Stimulated activated CD4-positive, alpha-beta T cell treated with anti-CD3 and anti-CD28 coated beads, Interleukin-4, amount 100 ng/mL, for 48 hours (primary cell): ENCODE data around the gene GPATCH2L.

Source experiments
- DNase-seq, 2 donors: peaks; one replicate each; pipeline ENCODE4 v3.0.0-alpha.2; 2020; ENCODE audit warnings: low read depth in 2 of 2

GPATCH2L gene

GRCh38 chr14:76196980-76197695, 45.4 kb downstream of the GPATCH2L start:
- DNase-seq: no peak

- no peak for DNase-seq
Observed at GRCh38 chr14:76201162-76201561, 49.4 kb downstream of the GPATCH2L start.

- DNase-seq: no peak
Observed at GRCh38 chr14:76203086-76204001, 51.6 kb downstream of the GPATCH2L start.

GRCh38 chr14:76204461-76205230, 52.9 kb downstream of the GPATCH2L start:
- no peak for DNase-seq

GRCh38 chr14:76205708-76206107, 54.0 kb downstream of the GPATCH2L start:
- DNase-seq: no peak

GRCh38 chr14:76208340-76208739, 56.6 kb downstream of the GPATCH2L start:
- DNase-seq: no peak

- no peak for DNase-seq
Observed at GRCh38 chr14:76212242-76212641, 60.5 kb downstream of the GPATCH2L start.

GRCh38 chr14:76217179-76217578, 65.5 kb downstream of the GPATCH2L start:
- no peak for DNase-seq

GRCh38 chr14:76218662-76219061, 66.9 kb downstream of the GPATCH2L start:
- no peak for DNase-seq

GRCh38 chr14:76219873-76220272, 68.2 kb downstream of the GPATCH2L start:
- DNase-seq: no peak

GRCh38 chr14:76227450-76228050, 75.8 kb downstream of the GPATCH2L start:
- no peak for DNase-seq

GRCh38 chr14:76228138-76228537, 76.4 kb downstream of the GPATCH2L start:
- DNase-seq: no peak

GRCh38 chr14:76232800-76233199, 81.1 kb downstream of the GPATCH2L start:
- DNase-seq: no peak

- no peak for DNase-seq
Observed at GRCh38 chr14:76235628-76236027, 83.9 kb downstream of the GPATCH2L start.

GRCh38 chr14:76236172-76237130, 84.7 kb downstream of the GPATCH2L start:
- DNase-seq: no peak

GRCh38 chr14:76237349-76237990, 85.7 kb downstream of the GPATCH2L start:
- DNase-seq: no peak

GRCh38 chr14:76245097-76245496, 93.4 kb downstream of the GPATCH2L start:
- no peak for DNase-seq

- DNase-seq: no peak
Observed at GRCh38 chr14:76250302-76250701, 98.6 kb downstream of the GPATCH2L start.

- DNase-seq: no peak
Observed at GRCh38 chr14:76252471-76252870, 100.7 kb downstream of the GPATCH2L start.

GRCh38 chr14:76253111-76253510, 101.4 kb downstream of the GPATCH2L start:
- DNase-seq: no peak
